Keratinocyte (primary cell): ENCODE data around the gene PPP3CB. TPM values are rescaled to one million over a fixed set of nuclear protein-coding genes. Genes with fewer than 3 reads are reported as not detected.

Source experiments
- DNase-seq: peaks from one replicate; pipeline ENCODE4 v3.0.0-alpha.2; 2011; ENCODE audit warnings: low read depth, missing footprints, low spot score
- FAIRE-seq: peaks from 2 replicates; lab custom pipeline; 2011; peaks lifted over from hg19 to GRCh38; lab: Jason Lieb, UNC
- H2AFZ ChIP-seq: 2 replicates; pipeline ENCODE4 v1.6.0; 2012; ENCODE audit warnings: low read length, control low read depth, inconsistent platforms; ENCODE audit not compliant: control insufficient read depth
- H3K27ac ChIP-seq: 2 replicates; pipeline ENCODE4 v1.5.1; 2011; ENCODE audit warnings: low read length; ENCODE audit not compliant: control insufficient read depth, insufficient read depth
- H3K27me3 ChIP-seq: 3 replicates; pipeline ENCODE4 v1.6.0; 2011; ENCODE audit warnings: low read length; ENCODE audit not compliant: control insufficient read depth, insufficient read depth; ENCODE audit errors: extremely low read depth
- H3K36me3 ChIP-seq, 2 experiments: 2 replicates in 1 of 2; 3 replicates in 1 of 2; pipeline ENCODE4 v1.5.1; 2011; ENCODE audit warnings: low read length in 2 of 2, mild to moderate bottlenecking in 1 of 2; ENCODE audit not compliant: control insufficient read depth in 2 of 2, insufficient read depth in 2 of 2; ENCODE audit errors: extremely low read depth in 1 of 2
- H3K4me1 ChIP-seq: 3 replicates; pipeline ENCODE4 v1.5.1; 2011; ENCODE audit warnings: low read length; ENCODE audit not compliant: control insufficient read depth, insufficient read depth; ENCODE audit errors: extremely low read depth
- H3K4me2 ChIP-seq: 3 replicates; pipeline ENCODE4 v1.6.0; 2011; ENCODE audit warnings: low read depth, low read length; ENCODE audit not compliant: control insufficient read depth, insufficient read depth; ENCODE audit errors: extremely low read depth
- H3K4me3 ChIP-seq, 3 experiments: fragments of 200-600 bp in 1 of 3; sonication (generic) in 1 of 3; 2 replicates in 2 of 3; 3 replicates in 1 of 3; pipeline ENCODE4 v1.5.1; 2011 to 2016; ENCODE audit warnings: low read length in 3 of 3, mild to moderate bottlenecking in 3 of 3, control low read depth in 2 of 3, inconsistent platforms in 1 of 3, low read depth in 1 of 3, mixed read lengths in 1 of 3, mixed run types in 1 of 3, moderate library complexity in 1 of 3; ENCODE audit not compliant: control insufficient read depth in 2 of 3, insufficient read depth in 2 of 3; ENCODE audit errors: extremely low read depth in 1 of 3
- H3K79me2 ChIP-seq: 2 replicates; pipeline ENCODE4 v1.6.0; 2012; ENCODE audit warnings: low read length; ENCODE audit not compliant: control insufficient read depth, insufficient read depth
- H3K9ac ChIP-seq: 3 replicates; pipeline ENCODE4 v1.6.0; 2011; ENCODE audit warnings: low read length; ENCODE audit not compliant: control insufficient read depth, insufficient read depth; ENCODE audit errors: extremely low read depth
- H3K9me1 ChIP-seq: 3 replicates; pipeline ENCODE4 v1.6.0; 2011; ENCODE audit warnings: low read length; ENCODE audit not compliant: control insufficient read depth, insufficient read depth; ENCODE audit errors: extremely low read depth
- H3K9me3 ChIP-seq: 2 replicates; pipeline ENCODE4 v1.5.1; 2012; ENCODE audit warnings: low read depth, low read length; ENCODE audit not compliant: control insufficient read depth
- H4K20me1 ChIP-seq: 3 replicates; pipeline ENCODE4 v1.6.0; 2011; ENCODE audit warnings: low read length; ENCODE audit not compliant: control insufficient read depth, insufficient read depth; ENCODE audit errors: extremely low read depth
- EZH2 ChIP-seq: IDR thresholded peaks from one replicate; pipeline ENCODE4 v1.6.1; 2012; ENCODE audit warnings: inconsistent platforms, mild to moderate bottlenecking, low read length, moderate library complexity
- dilution Hi-C: fragments of 300-500 bp; cut with MboI; formaldehyde crosslinking; loops from one replicate; pipeline ENCODE4 v1.7.0; 2020; ENCODE audit warnings: low sequenced_read_pairs; ENCODE audit not compliant: extremely low pct_ligation_motif_present
- polyA plus RNA-seq, 5 experiments: library from polyadenylated mRNA; depleted of rRNA in 3 of 5; stranded (reverse) in 3 of 5; stranded (forward) in 1 of 5; unstranded in 1 of 5; fragments of >200 nt; gene quantifications; 1 replicate in 1 of 5; 2 replicates in 3 of 5; 3 replicates in 1 of 5; pipeline versions ENCODE4 v1.2.1 to v1.2.3, GENCODE V29; 2011 to 2012; ENCODE audit warnings: missing spikeins in 2 of 5, low read depth in 1 of 5, low replicate concordance in 1 of 5
- TF ChIP-seq, protein P1 (sequence below), 3 experiments: IDR thresholded peaks in 1 of 3; conservative IDR thresholded peaks in 1 of 3; optimal IDR thresholded peaks in 1 of 3; 2 replicates in 2 of 3; 3 replicates in 1 of 3; pipeline versions ENCODE3 to v1.5.1; 2011; ENCODE audit warnings: low read length in 3 of 3, mild to moderate bottlenecking in 3 of 3, moderate library complexity in 2 of 3, control low read depth in 1 of 3, inconsistent platforms in 1 of 3; ENCODE audit not compliant: insufficient read depth in 2 of 3; ENCODE audit errors: extremely low read depth in 1 of 3

The PPP3CB gene
- polyA plus RNA-seq, 1 donor (not counting 4 experiments of a cell fraction or from before 2014, with no cell fraction given) = 23.5 TPM

- H3K27me3 ChIP-seq = no peaks in the 10 kb centered on the region
- FAIRE-seq (no peak), DNase-seq (no peak)
- H2AFZ ChIP-seq = no peak overlapping the region
- TF ChIP-seq, protein P1, sequence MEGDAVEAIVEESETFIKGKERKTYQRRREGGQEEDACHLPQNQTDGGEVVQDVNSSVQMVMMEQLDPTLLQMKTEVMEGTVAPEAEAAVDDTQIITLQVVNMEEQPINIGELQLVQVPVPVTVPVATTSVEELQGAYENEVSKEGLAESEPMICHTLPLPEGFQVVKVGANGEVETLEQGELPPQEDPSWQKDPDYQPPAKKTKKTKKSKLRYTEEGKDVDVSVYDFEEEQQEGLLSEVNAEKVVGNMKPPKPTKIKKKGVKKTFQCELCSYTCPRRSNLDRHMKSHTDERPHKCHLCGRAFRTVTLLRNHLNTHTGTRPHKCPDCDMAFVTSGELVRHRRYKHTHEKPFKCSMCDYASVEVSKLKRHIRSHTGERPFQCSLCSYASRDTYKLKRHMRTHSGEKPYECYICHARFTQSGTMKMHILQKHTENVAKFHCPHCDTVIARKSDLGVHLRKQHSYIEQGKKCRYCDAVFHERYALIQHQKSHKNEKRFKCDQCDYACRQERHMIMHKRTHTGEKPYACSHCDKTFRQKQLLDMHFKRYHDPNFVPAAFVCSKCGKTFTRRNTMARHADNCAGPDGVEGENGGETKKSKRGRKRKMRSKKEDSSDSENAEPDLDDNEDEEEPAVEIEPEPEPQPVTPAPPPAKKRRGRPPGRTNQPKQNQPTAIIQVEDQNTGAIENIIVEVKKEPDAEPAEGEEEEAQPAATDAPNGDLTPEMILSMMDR (optimal IDR thresholded peaks at IDR 0.05 in 1 of 3, IDR thresholded peaks at IDR 0.05 in 1 of 3, conservative IDR thresholded peaks at IDR 0.05 in 1 of 3; ENCODE audit: extremely low read depth in 1 of 3, insufficient read depth in 2 of 3, low read length in 3 of 3) = no peak
- TF ChIP-seq EZH2 = no peak
- peaks cover 6% of the 10 kb centered on the region for H3K4me1 ChIP-seq
- peaks cover 14% of the 10 kb centered on the region for H4K20me1 ChIP-seq
- H3K79me2 ChIP-seq = peaks cover 78% of the 10 kb centered on the region
- no peaks in the 10 kb centered on the region for H3K9me3 ChIP-seq
- no peak overlapping the region for H3K4me2 ChIP-seq
- H3K9me1 ChIP-seq = peaks cover 3% of the 10 kb centered on the region
- no peak overlapping the region for H3K27ac ChIP-seq
- H3K36me3 ChIP-seq = peaks cover 0 to 7% of the 10 kb centered on the region in 2 experiments
- dilution Hi-C loops = no loop called here
- no peak overlapping the region for H3K9ac ChIP-seq
- H3K4me3 ChIP-seq = no peak overlapping the region
Observed at GRCh38 chr10:73408978-73409521, 86.8 kb downstream of the PPP3CB start.

DNA sequence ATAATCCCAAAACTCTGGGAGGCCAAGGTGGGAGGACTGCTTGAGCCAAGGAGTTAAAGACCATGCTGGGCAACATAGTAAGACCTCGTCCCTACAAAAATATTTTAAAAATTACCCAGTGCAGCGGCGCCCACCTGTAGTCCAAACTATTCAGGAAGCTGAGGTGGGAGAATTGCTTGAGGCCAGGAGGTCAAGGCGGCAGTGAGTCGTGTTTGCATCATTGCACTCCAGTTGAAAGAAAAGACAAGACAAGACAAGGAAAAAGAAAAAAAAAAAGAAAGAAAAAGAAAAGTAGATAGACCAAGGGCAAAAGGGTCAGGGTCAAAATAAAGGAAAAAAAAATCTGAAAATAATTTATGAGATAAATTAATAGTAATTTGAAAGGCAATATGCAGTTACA is 87.8 kb downstream of the PPP3CB start:
- H3K4me2 ChIP-seq = no peak overlapping the region
- H3K36me3 ChIP-seq = peaks cover 0 to 7% of the 10 kb centered on the region in 2 experiments
- peaks cover 87% of the 10 kb centered on the region for H3K79me2 ChIP-seq
- H4K20me1 ChIP-seq = peaks cover 15% of the 10 kb centered on the region
- no peaks in the 10 kb centered on the region for H3K9me3 ChIP-seq
- no peak overlapping the region for H3K27ac ChIP-seq
- FAIRE-seq = no peak
- no peak overlapping the region for H2AFZ ChIP-seq
- H3K4me1 ChIP-seq = peaks cover 6% of the 10 kb centered on the region
- no peaks in the 10 kb centered on the region for H3K27me3 ChIP-seq
- TF ChIP-seq EZH2 = no peak
- TF ChIP-seq, protein P1 (optimal IDR thresholded peaks at IDR 0.05 in 1 of 3, IDR thresholded peaks at IDR 0.05 in 1 of 3, conservative IDR thresholded peaks at IDR 0.05 in 1 of 3; ENCODE audit: extremely low read depth in 1 of 3, insufficient read depth in 2 of 3, low read length in 3 of 3) = no peak
- peaks cover 3% of the 10 kb centered on the region for H3K9me1 ChIP-seq
- DNase-seq = no peak
- no peak overlapping the region for H3K4me3 ChIP-seq
- H3K9ac ChIP-seq = no peak overlapping the region
- dilution Hi-C loops = no loop called here
